CD4-positive, alpha-beta memory T cell (primary cell): ENCODE data around the gene ZNF22. TPM values are rescaled to one million over a fixed set of nuclear protein-coding genes. Genes with fewer than 3 reads are reported as not detected.

Experiments
- CTCF ChIA-PET: fragments of 350-600 bp; sonication (Branson Sonifier 250); formaldehyde crosslinking; loops from one replicate; lab custom pipeline; 2021; ENCODE audit warnings: inconsistent platforms; ENCODE audit not compliant: partially characterized antibody; lab: Charles Lee
- POLR2A ChIA-PET: fragments of 350-600 bp; sonication (Branson Sonifier 250); formaldehyde crosslinking; loops from one replicate; lab custom pipeline; 2021; ENCODE audit not compliant: partially characterized antibody; lab: Charles Lee
- DNase-seq, 5 donors: peaks; one replicate each; pipeline versions ENCODE4 v3.0.0 to v3.0.0-alpha.2; 2020 to 2022; ENCODE audit warnings: mixed read lengths in 1 of 5
- H3K27ac ChIP-seq: one replicate; pipeline ENCODE4 v1.7.0; 2013; ENCODE audit warnings: low read depth, low read length
- H3K27me3 ChIP-seq: 2 replicates; pipeline ENCODE4 v1.7.0; 2013; ENCODE audit warnings: mild to moderate bottlenecking, low read length, moderate library complexity; ENCODE audit not compliant: insufficient read depth
- H3K36me3 ChIP-seq: 2 replicates; pipeline ENCODE4 v1.7.0; 2013; ENCODE audit warnings: mild to moderate bottlenecking, low read length, moderate library complexity; ENCODE audit not compliant: insufficient read depth
- H3K4me1 ChIP-seq: 2 replicates; pipeline ENCODE4 v1.7.0; 2013; ENCODE audit warnings: mild to moderate bottlenecking, low read length, moderate library complexity; ENCODE audit not compliant: insufficient read depth
- H3K4me3 ChIP-seq, 2 donors: one replicate each; pipeline ENCODE4 v1.7.0; 2013; ENCODE audit warnings: low read length in 2 of 2, mild to moderate bottlenecking in 1 of 2
- H3K9me3 ChIP-seq, 2 donors: one replicate each; pipeline ENCODE4 v1.7.0; 2013; ENCODE audit warnings: low read length in 2 of 2, control low read depth in 1 of 2; ENCODE audit not compliant: control insufficient read depth in 1 of 2
- H3K27ac Mint-ChIP-seq, 7 donors: one replicate each; pipeline ENCODE4 v1.8.0; 2020 to 2021; ENCODE audit warnings: mixed read lengths in 7 of 7, mild to moderate bottlenecking in 6 of 7, inconsistent platforms in 3 of 7, moderate library complexity in 3 of 7
- H3K27me3 Mint-ChIP-seq, 2 donors: one replicate each; pipeline ENCODE4 v1.8.0; 2020 to 2021; ENCODE audit warnings: mixed read lengths in 2 of 2
- H3K36me3 Mint-ChIP-seq, 2 donors: one replicate each; pipeline ENCODE4 v1.8.0; 2020 to 2021; ENCODE audit warnings: mixed read lengths in 2 of 2, inconsistent platforms in 1 of 2, mild to moderate bottlenecking in 1 of 2
- H3K4me1 Mint-ChIP-seq, 4 donors: one replicate each; pipeline ENCODE4 v1.8.0; 2020 to 2021; ENCODE audit warnings: mixed read lengths in 4 of 4, mild to moderate bottlenecking in 1 of 4
- H3K4me3 Mint-ChIP-seq, 8 donors: one replicate each; pipeline ENCODE4 v1.8.0; 2020 to 2021; ENCODE audit warnings: mixed read lengths in 8 of 8, mild to moderate bottlenecking in 7 of 8, moderate library complexity in 6 of 8, inconsistent platforms in 3 of 8
- H3K9me3 Mint-ChIP-seq, 8 donors: one replicate each; pipeline ENCODE4 v1.8.0; 2020 to 2021; ENCODE audit warnings: mixed read lengths in 8 of 8, mild to moderate bottlenecking in 5 of 8, inconsistent platforms in 3 of 8, moderate library complexity in 1 of 8
- intact Hi-C: fragments of 100-400 bp; cut with micrococcal nuclease; formaldehyde crosslinking; loops from one replicate; pipeline ENCODE4 v1.15.1; 2023
- polyA plus RNA-seq, 2 donors: library from polyadenylated mRNA; unstranded; fragments of 300-500 nt; fragmentation: Illumina TruSeq; gene quantifications; one replicate each; pipeline ENCODE4 v1.2.3, GENCODE V29; 2021
- total RNA-seq, 2 experiments: library from RNA; stranded (reverse); gene quantifications; one replicate each; pipeline ENCODE4 v1.2.3, GENCODE V29; 2021

Gene ZNF22
- total and polyA plus RNA-seq, 4 experiments from 2014 or later = 26.9 to 40.6 (median 30.8) TPM

DNA sequence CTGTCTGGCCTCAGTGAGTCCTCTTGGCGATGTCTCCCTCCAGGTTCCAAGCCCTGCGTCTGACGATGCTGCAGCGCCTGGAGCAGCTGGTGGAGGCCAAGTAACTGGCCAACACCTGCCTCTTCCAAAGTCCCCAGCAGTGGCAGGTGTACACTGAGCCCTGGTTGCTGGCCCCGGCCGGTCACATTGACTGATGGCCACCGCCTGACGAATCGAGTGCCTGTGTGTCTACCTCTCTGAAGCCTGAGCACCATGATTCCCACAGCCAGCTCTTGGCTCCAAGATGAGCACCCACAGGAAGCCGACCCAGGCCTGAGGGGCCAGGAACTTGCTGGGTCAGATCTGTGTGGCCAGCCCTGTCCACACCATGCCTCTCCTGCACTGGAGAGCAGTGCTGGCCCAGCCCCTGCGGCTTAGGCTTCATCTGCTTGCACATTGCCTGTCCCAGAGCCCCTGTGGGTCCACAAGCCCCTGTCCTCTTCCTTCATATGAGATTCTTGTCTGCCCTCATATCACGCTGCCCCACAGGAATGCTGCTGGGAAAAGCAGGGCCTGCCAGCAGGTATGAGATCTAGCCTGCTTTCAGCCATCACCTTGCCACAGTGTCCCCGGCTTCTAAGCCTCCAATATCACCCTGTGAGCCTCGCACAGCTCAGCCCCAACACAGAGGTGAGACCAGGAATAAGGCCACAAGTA lies 7.3 kb upstream of the ZNF22 start:
- ChIA-PET CTCF (no interaction called here), POLR2A (no interaction called here)
- Histone ChIP-seq H3K4me3 (no peak overlapping the region), H3K36me3 (no peaks in the 10 kb centered on the region), H3K4me1 (peaks cover 19% of the 10 kb centered on the region), H3K27me3 (no peaks in the 10 kb centered on the region), H3K27ac (no peak overlapping the region), H3K9me3 (no peaks in the 10 kb centered on the region)
- DNase-seq = no peak
- no peak overlapping the region for H3K4me3 Mint-ChIP-seq
- H3K9me3 Mint-ChIP-seq = no peaks in the 10 kb centered on the region
- H3K27ac Mint-ChIP-seq = peak overlapping the region in 1 of 7 donors; percentile 29
- intact Hi-C loops = no loop called here
- H3K4me1 Mint-ChIP-seq = peaks cover 9 to 26% (median 16%) of the 10 kb centered on the region in 4 donors
- H3K27me3 Mint-ChIP-seq = peaks cover 3 to 11% of the 10 kb centered on the region in 2 donors
- H3K36me3 Mint-ChIP-seq = no peaks in the 10 kb centered on the region

DNA sequence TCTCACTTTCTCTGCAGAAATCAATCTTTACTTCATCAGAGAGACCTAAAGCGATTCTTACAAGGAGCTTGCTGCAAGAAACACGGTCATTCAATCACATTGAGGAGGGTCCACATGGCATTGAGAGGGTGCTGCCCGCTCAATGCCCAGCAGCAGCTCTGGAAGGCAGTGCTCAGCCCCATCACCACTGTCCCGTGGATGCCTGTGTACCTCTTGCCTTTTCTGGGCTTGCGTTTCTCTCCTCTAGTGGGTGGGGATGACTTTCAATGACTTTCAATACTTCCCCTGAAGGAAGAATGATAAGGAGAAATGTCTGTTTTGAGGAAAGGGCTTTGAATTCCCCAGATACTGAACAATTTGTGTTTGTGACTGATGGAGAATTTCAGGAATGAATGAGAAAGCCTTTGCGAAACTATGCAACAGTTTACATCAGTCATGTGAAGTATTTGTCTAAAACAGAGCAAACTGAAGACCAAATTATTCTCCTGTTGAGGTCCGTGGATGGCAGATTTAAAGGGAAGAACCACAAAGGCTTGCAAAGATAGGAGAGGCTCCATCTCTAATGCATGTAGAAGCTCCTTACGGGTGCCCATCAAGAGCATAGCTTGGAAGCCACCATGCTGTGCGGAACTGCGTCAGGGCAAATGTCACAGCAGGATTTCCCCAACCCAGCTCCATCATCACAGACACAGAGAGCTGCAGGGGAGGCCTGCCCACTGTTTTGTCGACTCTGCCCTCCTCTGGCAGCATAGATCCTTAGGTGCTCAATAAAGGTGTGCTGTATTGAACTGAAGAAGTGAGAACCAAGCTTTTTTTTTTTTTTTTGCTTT lies 6.6 kb upstream of the ZNF22 start:
- H3K27me3 ChIP-seq = no peaks in the 10 kb centered on the region
- DNase-seq = no peak
- H3K27ac Mint-ChIP-seq = peak overlapping the region in 3 of 7 donors; percentile 17 to 68 (median 62)
- intact Hi-C loops = no loop called here
- peaks cover 0 to 8% of the 10 kb centered on the region in 2 donors for H3K27me3 Mint-ChIP-seq
- H3K4me1 Mint-ChIP-seq = peaks cover 9 to 26% (median 16%) of the 10 kb centered on the region in 4 donors
- no peaks in the 10 kb centered on the region for H3K36me3 Mint-ChIP-seq
- H3K9me3 Mint-ChIP-seq = no peaks in the 10 kb centered on the region
- ChIA-PET CTCF (interaction anchor here (1.6 kb wide), 1 partner anchor 61 kb away, joined by 7 read pairs; no protein-coding TSS in a partner anchor), POLR2A (no interaction called here)
- no peak overlapping the region for H3K27ac ChIP-seq
- H3K4me3 Mint-ChIP-seq = no peak overlapping the region
- peaks cover 19% of the 10 kb centered on the region for H3K4me1 ChIP-seq
- no peaks in the 10 kb centered on the region for H3K36me3 ChIP-seq
- no peaks in the 10 kb centered on the region for H3K9me3 ChIP-seq
- no peak overlapping the region for H3K4me3 ChIP-seq

DNA sequence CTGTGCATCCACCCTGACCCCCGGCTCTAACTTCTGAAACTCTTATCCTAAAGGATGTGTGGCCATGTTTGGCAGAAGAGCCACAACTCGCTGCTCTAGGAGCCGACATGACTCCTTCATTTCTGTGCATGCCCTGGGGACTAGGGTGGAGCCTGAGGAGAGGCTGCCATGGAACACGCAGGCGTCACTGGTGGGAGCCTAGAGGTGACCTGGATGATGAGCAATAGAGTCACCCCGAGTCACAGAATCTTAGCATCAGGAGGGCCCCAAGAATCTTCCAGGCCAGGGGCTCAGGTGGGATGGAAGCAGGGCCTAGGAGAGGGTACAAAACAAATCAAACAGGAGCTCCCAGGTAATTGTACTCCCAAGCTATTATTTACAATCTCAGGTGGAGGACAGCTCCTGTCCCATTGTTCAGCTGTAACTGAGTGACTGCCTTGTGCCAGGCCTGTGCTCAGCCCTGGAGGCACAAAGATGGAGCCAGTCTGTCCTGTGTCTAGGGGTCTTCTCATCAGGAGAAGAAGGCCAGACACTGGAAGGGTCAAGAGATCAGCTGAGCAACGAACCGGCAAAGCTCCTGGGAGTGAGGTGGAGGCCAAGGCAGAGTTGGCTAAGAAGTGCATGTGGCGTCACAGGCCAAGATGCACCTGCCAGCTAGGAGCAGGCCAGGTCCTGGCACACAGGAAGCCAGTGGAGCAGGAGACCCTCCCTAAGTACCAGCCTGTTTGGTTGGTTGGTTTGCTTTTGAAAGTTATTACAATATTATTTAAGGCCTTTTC lies 5.8 kb upstream of the ZNF22 start:
- no peak overlapping the region for H3K4me3 ChIP-seq
- intact Hi-C loops = no loop called here
- no peaks in the 10 kb centered on the region for H3K27me3 ChIP-seq
- Mint-ChIP-seq H3K4me1 (peaks cover 11 to 29% (median 18%) of the 10 kb centered on the region in 4 donors), H3K4me3 (no peak overlapping the region), H3K27me3 (peaks cover 0 to under 1% of the 10 kb centered on the region in 2 donors), H3K27ac (peak overlapping the region in 6 of 7 donors; percentile 5 to 86 (median 64)), H3K9me3 (no peaks in the 10 kb centered on the region), H3K36me3 (no peaks in the 10 kb centered on the region)
- ChIA-PET POLR2A (no interaction called here), CTCF (interaction anchor here (0.7 to 1.6 kb wide), 5 partner anchors 9 to 62 kb away, joined by 3 to 7 read pairs (median 4); no protein-coding TSS in a partner anchor)
- DNase-seq = no peak
- H3K9me3 ChIP-seq = no peaks in the 10 kb centered on the region
- peaks cover 19% of the 10 kb centered on the region for H3K4me1 ChIP-seq
- H3K27ac ChIP-seq = no peak overlapping the region
- H3K36me3 ChIP-seq = no peaks in the 10 kb centered on the region

DNA sequence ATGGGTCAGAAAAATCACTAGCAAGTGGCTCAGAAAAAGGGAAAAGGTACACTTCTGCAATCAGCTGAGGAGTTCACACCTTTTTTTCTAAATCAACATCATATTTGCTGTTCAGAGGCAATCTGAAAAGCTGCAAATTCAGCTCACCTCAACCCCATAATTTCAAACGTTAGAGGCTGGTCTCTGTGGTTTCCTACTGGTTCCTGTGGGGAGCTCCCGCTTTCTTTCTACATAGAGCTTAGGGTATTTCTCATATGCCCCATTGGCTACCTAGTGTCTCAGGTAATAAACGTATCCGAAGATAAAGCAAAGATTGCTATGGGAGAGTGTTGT lies 5.2 kb upstream of the ZNF22 start:
- Mint-ChIP-seq H3K36me3 (peaks cover 0 to 2% of the 10 kb centered on the region in 2 donors), H3K27ac (peak overlapping the region in 5 of 7 donors; percentile 49 to 88 (median 74))

DNA sequence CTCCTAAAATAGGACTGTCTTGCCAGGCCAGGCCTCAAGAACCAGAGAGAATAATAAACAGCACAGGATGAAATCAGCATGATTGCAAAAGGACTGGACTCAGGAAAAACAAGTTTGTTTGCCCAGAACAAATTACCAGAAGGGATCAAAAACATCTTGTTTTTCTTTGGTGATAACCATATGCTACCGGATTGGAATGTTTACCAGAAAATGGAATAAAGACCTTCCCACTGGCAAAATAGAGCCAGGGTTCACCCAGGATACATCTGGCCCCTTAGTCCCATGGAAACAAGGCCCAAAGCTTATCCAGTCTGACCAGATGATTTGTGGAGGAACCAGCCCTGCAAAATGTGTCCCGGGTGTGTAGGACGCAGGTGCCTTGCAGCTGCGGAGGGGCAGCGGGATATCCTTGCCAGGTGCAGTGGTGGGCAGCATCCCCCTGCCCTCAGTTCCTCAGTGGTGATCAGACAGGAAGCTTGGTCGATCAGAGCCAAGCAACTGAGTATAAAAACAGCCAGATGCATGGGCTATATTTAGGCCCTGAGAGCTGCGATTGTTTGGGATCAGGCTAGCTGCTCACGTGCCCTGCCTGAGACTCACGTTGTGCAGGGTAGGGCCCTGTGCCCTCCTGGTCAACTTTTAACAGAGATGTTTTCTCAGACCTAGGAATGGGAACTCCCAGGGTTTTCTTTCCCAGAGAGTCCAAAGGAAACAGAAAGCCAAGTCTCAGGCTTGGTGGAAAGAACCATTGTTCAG lies 4.6 kb upstream of the ZNF22 start:
- peaks cover 19% of the 10 kb centered on the region for H3K4me1 ChIP-seq
- peaks cover 0 to 2% of the 10 kb centered on the region in 2 donors for H3K36me3 Mint-ChIP-seq
- CTCF ChIA-PET = interaction anchor here (0.7 to 1.6 kb wide), 4 partner anchors 8 to 63 kb away, joined by 3 to 7 read pairs (median 4); no protein-coding TSS in a partner anchor
- no peak overlapping the region for H3K27ac ChIP-seq
- no peaks in the 10 kb centered on the region for H3K9me3 ChIP-seq
- H3K4me1 Mint-ChIP-seq = peaks cover 16 to 37% (median 25%) of the 10 kb centered on the region in 4 donors
- H3K27me3 Mint-ChIP-seq = no peaks in the 10 kb centered on the region
- no peaks in the 10 kb centered on the region for H3K27me3 ChIP-seq
- no peak for DNase-seq
- H3K4me3 Mint-ChIP-seq = peak overlapping the region in 2 of 8 donors; percentile 32 to 43
- intact Hi-C loops = no loop called here
- POLR2A ChIA-PET = no interaction called here
- H3K4me3 ChIP-seq = no peak overlapping the region
- H3K27ac Mint-ChIP-seq = peak overlapping the region in 6 of 7 donors; percentile 22 to 88 (median 68)
- H3K36me3 ChIP-seq = no peaks in the 10 kb centered on the region
- H3K9me3 Mint-ChIP-seq = no peaks in the 10 kb centered on the region

More for the DNA sequence above, 5.2 kb upstream of the ZNF22 start:
- Histone ChIP-seq H3K27me3 (no peaks in the 10 kb centered on the region), H3K9me3 (no peaks in the 10 kb centered on the region), H3K4me3 (no peak overlapping the region), H3K4me1 (peaks cover 19% of the 10 kb centered on the region), H3K27ac (no peak overlapping the region), H3K36me3 (no peaks in the 10 kb centered on the region)
- CTCF ChIA-PET = interaction anchor here (0.7 to 1.6 kb wide), 5 partner anchors 8 to 63 kb away, joined by 3 to 7 read pairs (median 4); no protein-coding TSS in a partner anchor
- POLR2A ChIA-PET = no interaction called here
- H3K27me3 Mint-ChIP-seq = no peaks in the 10 kb centered on the region
- intact Hi-C loops = no loop called here
- peaks cover 15 to 35% (median 23%) of the 10 kb centered on the region in 4 donors for H3K4me1 Mint-ChIP-seq
- no peak for DNase-seq
- peak overlapping the region in 2 of 8 donors; percentile 32 to 43 for H3K4me3 Mint-ChIP-seq
- no peaks in the 10 kb centered on the region for H3K9me3 Mint-ChIP-seq

DNA sequence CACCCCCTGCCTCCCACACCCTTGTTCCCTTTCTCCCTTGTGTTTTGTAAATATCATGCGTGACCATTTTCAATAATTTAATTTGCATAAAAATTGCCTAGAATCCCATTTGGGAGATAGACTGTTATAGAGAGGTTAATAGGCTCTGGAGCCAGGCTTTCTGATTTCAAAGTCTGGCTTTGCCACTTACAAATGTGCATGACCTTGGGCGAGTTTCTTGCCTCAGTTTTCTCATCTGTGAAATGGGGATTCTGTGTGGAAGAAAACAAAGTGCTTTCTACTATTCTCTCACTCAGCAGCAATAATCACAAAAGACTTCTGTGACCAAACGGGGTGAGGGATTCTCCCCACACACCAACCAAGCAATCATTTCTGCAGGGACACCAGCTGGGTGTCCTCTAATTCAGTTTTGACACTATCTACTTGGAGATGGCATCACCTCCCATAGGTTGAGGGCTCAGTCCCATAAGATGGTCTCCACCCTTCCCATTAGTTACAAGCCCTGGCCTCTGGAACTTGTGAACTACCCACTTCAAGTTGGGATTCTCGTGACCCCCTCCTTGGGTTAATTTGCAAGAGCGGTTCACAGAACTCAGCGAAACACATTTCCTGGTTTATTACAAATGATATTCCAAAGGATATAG lies 3.5 kb upstream of the ZNF22 start:
- Mint-ChIP-seq H3K9me3 (no peaks in the 10 kb centered on the region), H3K36me3 (peaks cover 0 to 2% of the 10 kb centered on the region in 2 donors), H3K4me3 (no peak overlapping the region), H3K4me1 (peaks cover 20 to 47% (median 33%) of the 10 kb centered on the region in 4 donors), H3K27me3 (no peaks in the 10 kb centered on the region), H3K27ac (no peak overlapping the region)
- H3K9me3 ChIP-seq = no peaks in the 10 kb centered on the region
- DNase-seq = no peak
- H3K36me3 ChIP-seq = no peaks in the 10 kb centered on the region
- POLR2A ChIA-PET = no interaction called here
- H3K4me3 ChIP-seq = no peak overlapping the region
- no peaks in the 10 kb centered on the region for H3K27me3 ChIP-seq
- H3K4me1 ChIP-seq = peaks cover 28% of the 10 kb centered on the region
- intact Hi-C loops = no loop called here
- CTCF ChIA-PET = interaction anchor here (1.1 kb wide), 1 partner anchor 65 kb away, joined by 4 read pairs; no protein-coding TSS in a partner anchor
- no peak overlapping the region for H3K27ac ChIP-seq
